Choroid plexus epithelial cell (primary cell): ENCODE results near the gene XRCC1.
A peak's percentile ranks its signal among the peaks of the same experiment; 100 is the strongest.

ENCODE experiments used
- DNase-seq: peaks from one replicate; pipeline ENCODE4 v3.0.0-alpha.2; 2010; ENCODE audit warnings: low read depth
- H3K4me3 ChIP-seq: 2 replicates; pipeline ENCODE4 v1.5.1; 2011; ENCODE audit warnings: low read depth, mild to moderate bottlenecking, control low read depth, low read length, moderate library complexity
- CTCF ChIP-seq: conservative IDR thresholded peaks from 2 replicates; pipeline ENCODE4 v1.5.1; 2011; ENCODE audit warnings: low read depth, mild to moderate bottlenecking, control low read depth, inconsistent platforms, low read length, moderate library complexity

Gene XRCC1

DNA sequence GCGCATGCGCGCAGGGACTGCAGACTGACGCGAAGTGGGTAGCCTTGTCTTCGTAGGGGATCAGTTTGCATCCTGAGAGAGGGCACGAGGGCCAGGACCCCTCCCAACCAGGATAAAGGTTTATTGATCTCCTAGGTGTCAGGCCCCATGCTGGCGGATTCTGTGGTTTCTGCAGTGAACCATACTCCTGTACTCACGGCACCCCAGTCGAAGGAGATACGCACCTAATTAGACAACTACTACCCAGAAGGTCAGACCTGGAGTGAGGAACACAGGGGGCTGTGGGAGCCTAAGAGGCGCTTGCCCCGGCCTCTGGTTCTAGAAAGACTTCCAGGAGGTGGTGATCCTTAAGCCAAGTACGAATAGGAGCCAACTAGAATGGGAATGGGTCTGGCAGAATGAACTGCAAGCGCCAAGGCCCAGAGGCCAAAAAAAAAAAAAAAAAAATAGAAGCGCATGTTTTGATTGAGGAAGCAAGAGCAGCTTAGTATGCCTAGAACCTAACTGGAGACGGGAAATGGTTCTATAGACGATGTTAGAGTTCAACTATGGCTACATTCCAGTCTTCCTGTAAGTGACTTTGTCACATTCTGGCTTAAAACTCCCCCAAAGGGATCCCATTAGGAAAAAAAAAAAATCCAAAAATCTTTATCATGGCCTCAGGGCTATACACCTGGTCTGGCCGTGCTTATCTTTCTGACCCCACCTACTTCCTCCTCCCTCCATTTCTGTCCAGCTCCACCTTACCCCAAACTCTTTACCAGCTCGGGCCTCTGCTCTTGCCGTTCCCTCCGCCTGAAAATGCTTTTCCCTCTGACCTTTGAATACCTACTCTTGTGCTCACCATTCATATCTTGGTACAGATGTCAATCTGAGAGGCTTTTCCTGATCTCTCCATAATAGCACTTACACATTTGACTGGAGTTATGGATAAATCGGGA lies 45.0 kb upstream of the XRCC1 start:
- H3K4me3 ChIP-seq: peak overlapping the region; percentile 84
- no peak for DNase-seq
- no peak for TF ChIP-seq CTCF

GRCh38 chr19:43619262-43620060 lies 44.1 kb upstream of the XRCC1 start, which contains the start of gene ZNF428:
Gene ZNF428 (minus strand): TSS chr19:43619629. CDS start chr19:43614304, 5,325 bp downstream.
- H3K4me3 ChIP-seq: peak within 1 kb of the TSS; percentile 84
- DNase-seq: peak; percentile 92
- TF ChIP-seq CTCF: no peak

- peak overlapping the region; percentile 84 for H3K4me3 ChIP-seq
- TF ChIP-seq CTCF: no peak
- DNase-seq: no peak
Measured at GRCh38 chr19:43618921-43619261, 43.6 kb upstream of the XRCC1 start.

- no peak for TF ChIP-seq CTCF
- no peak overlapping the region for H3K4me3 ChIP-seq
- DNase-seq: no peak
Measured at GRCh38 chr19:43616954-43617353, 41.6 kb upstream of the XRCC1 start.

DNA sequence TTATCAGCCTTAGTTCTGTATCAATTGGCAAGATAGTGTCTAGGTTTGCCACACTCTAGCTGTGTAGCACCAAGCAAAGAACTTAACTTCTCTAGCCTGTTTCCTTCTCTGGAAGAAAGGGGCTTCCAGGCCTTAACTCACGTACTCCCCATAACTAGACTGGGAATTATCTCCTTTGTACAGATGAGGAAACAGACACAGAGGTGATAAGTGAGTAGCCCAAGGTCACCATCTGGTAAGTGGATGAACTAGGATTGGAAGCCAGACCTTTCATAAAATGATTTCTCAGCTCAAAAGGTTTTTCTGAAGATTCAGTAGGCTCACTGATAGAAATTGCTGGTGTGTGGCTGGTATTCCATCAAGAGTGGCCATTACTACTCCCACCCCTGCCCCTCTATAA lies 41.0 kb upstream of the XRCC1 start:
- no peak for TF ChIP-seq CTCF
- no peak overlapping the region for H3K4me3 ChIP-seq
- DNase-seq: no peak

GRCh38 chr19:43612374-43612773 lies 37.0 kb upstream of the XRCC1 start:
- no peak overlapping the region for H3K4me3 ChIP-seq
- DNase-seq: no peak
- peak; percentile 10 for TF ChIP-seq CTCF
